HG03432 (cell line): Measurements from ENCODE around the gene SSR4.

Experiments
- ATAC-seq: cut with Tn5 transposase; IDR thresholded peaks from one replicate; pipeline ENCODE4 v1.9.1; 2021; ENCODE audit warnings: mild to moderate bottlenecking, moderate library complexity; ENCODE audit not compliant: unreplicated experiment

Gene SSR4

DNA sequence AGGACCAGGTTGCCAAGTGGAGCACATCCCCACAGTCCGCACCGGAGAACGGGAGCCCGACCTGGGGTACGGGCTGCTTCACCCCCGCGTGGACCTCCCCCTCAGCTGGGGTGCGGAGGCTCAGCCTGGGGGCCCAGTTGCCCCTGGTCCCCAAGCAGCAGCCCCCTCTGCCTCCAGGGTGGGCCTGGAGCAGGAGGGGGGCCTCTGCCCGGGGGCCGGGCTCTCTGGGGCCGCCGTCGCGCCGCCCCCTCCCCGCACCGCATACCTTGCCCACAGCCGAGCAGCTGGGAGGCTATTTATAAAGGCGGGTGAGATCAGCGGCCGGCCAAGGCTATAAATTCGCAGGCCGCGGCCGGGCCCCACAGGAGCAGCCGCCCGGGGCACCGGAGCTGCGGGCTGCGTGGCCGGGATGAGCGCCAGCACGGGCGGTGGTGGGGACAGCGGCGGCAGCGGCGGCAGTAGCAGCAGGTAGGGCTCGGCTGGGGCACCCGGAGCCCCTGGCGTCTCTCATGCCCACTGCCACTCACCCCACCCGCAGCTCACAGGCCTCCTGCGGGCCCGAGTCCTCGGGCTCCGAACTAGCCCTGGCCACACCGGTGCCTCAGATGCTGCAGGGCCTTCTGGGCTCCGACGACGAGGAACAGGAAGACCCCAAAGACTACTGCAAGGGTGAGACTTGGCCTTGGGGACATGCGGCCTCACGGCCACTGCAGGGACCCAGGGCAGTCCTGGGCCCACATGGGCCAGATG lies 13.6 kb upstream of the SSR4 start, which contains the start of gene SRPK3:
Gene SRPK3, plus strand, starts transcription at position 364 of the 750 bp plus-strand sequence. Its CDS starts 46 bp downstream, at position 410.
- ATAC-seq = no peak

DNA sequence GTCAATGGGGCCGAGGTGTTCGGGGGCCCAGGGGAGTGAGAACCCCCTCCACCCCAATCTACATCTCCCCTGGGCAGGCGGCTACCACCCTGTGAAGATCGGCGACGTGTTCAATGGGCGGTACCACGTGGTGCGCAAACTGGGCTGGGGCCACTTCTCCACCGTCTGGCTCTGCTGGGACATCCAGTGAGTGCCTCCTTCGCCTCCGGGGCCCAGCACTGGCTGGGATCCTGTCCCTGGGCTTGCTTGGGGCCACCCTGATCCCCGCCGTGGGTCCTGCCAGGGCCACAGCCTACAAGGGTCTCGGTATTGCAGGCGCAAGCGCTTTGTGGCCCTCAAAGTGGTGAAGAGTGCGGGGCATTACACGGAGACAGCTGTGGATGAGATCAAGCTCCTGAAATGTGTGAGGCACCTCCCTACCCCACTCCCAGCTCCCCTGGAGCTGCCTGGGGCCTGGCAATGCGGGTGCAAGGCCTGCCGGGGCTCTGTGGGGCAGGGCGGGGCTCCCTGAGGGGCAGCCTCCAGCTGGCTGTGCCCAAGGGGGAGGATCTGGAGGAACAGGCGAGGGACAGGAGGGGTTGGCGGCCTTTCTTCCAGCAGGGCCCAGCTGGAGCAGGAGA lies 12.9 kb upstream of the SSR4 start:
- ATAC-seq = no peak

DNA sequence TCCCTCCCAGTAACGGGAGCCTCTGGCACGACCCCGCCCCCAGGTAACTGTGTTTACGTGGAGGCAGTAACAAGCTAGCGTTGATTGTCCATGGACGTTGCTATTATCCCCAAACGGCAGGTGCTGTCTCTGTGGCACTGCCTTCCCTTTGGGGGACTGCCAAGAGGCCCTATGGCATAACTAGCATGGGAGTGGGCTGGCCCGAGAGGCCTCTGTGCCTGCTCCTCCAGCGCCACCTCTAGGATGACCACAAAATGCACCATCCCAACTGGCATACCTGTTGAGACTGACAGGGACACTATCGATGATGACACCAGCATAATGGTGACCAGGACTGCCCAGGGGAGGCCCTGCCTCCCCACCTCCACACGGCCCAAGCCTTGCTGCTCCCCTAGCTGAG lies 12.2 kb upstream of the SSR4 start:
- no peak for ATAC-seq

DNA sequence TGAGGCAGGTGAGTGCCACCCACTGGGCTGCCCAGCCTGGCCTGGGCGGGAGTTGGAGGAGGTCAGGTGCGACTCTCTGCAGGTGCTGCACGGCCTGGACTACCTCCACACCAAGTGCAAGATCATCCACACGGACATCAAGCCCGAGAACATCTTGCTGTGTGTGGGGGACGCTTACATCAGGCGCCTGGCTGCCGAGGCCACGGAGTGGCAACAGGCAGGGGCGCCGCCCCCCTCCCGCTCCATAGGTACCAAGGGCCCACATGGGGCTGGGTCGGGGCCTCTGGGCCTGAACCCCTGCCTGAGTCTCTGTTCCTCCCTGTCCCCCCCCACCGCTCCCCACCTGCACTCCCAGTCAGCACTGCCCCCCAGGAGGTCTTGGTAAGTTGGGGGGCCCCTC lies 11.6 kb upstream of the SSR4 start:
- no peak for ATAC-seq

DNA sequence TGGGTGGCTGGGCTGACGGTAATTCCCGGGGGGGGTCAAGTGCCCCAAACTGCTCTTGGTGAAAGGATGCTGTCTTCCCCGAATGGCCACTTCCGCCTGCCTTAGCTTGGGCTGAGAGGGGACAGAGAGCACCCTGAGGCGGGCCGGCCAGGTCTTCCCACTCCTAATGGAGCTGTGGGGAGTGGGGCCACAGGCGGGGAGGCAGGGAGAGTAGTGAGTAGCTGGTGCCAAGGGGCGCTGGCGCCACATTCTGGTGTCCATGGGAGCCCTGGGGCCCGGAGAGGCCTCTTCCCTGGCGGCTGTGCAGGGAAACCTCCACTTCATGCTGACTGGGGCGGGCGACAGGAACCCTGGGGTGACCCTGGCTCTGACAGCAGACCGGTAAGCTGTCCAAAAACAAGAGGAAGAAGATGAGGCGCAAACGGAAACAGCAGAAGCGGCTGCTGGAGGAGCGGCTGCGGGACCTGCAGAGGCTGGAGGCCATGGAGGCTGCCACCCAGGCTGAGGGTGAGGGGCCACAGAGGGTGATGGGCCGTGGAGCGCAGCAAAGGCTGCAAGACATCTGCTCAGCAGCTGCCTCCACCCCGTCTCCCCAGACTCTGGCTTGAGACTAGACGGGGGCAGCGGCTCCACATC lies 11.0 kb upstream of the SSR4 start:
- ATAC-seq = no peak

DNA sequence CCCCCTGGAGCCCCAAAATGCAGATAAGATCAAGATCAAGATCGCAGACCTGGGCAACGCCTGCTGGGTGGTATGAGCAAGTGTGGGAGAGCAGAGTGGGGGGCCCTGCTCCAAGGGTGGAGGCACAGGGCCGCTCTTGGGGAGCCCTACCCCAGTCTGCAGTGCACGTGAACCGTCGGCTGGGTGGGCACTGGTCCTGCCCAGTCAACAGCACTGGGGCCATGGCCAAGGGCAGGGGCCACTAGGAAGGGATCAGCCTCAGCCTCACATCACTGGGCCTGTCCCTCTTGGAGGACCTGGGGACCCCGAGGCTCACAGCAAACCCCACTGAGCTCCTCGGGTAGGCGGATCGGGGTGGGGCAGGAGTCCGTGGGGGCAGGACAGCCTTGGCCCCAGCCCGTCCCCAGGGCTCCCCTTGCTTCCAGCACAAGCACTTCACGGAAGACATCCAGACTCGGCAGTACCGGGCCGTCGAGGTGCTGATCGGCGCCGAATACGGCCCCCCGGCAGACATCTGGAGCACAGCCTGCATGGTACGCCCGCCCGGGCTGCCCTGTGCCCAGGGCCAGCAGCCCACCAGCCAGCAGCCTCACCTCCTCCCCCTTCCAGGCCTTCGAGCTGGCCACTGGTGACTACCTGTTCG lies 10.0 kb upstream of the SSR4 start:
- no peak for ATAC-seq

DNA sequence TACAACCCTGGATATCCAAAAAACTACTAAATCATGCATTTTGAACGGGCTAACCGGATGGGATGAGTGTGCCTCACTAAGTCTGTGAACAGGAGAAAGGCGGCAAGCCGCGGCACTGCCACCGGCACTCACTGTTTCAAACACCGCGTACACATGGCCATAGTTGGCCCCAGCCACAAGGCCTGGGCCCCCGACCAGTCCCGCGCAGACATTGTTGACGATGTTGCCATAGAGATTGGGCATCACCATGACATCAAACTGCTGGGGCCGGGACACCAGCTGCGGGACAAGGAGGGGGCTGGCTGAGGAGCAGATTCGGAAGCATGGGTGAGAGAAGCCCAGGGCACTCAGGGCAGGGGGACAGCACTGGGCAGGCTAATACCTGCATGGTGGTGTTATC lies 7.8 kb upstream of the SSR4 start:
- ATAC-seq = no peak

DNA sequence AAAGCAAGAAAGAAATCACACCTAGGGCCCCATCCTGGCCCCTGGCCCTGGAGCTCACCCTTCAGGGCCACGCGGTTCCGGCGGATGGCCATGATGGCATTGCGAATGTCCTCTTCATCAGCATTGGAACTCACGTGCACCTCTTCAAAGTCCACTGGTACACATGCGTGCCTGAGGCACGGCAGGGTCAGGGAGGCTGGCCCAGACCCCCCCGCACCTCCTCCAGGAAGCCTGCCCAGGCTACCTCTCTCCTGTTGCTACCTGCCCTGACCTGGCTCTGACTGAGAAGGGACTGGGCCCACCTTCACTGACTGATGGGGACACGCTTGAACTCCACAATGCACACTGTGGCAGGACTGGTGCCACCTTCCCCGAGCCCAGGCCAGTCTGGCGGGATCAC lies 4.8 kb upstream of the SSR4 start:
- ATAC-seq = no peak

DNA sequence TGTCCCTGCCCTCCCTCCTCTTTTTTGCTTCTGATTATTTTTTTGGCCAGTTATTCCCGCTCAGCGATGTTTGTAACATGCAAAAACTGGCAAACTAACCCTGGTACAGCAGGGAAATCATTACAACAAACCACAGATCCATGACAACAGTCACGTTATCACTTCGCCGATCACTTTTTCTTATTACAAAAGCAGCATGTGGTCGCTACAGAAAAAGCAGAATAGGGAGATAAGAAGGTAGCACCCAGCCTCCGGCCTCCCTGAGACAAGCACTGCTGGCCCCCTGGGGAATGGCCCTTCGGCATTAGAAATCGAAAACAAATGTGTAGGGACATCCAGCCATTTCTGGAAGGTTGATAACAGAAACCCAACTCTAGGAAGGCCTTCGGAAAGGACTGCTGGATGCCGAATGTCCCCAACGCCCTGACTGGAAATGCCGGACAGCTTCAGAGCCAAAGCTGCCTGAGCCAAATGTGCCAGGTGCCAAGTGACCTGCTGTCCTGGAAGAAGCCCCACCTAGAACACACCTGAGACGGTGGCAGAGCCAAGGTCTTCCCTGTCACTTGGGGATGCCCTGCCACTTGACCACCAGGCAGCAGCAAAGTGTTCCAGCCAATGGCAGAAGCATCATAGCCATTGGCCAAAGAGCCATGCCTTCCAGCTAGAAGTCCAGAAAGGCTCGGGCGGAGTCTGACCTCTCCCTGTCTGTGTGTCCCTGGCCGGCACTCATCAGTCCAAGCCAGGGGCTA lies 3.2 kb upstream of the SSR4 start:
- ATAC-seq = no peak

DNA sequence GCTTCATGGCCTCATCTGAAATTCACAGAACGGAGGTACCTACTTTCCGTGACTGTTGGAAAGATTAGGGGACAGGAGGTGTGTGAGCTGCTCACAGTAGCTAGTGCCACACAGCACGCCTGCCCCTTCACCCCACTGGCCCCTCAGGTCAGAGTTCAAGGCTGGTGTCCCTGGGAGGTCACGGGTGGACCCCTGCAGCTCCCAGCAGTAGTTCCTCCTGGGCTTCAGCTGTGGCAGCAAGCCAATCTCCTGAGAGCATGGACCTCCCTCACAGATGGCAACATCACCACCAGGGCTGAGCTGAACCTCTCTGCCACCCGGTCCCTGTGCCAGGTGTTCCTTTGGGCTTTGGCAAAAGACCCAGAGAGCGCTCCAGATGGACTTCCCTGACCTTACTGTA lies 2.1 kb upstream of the SSR4 start:
- no peak for ATAC-seq

DNA sequence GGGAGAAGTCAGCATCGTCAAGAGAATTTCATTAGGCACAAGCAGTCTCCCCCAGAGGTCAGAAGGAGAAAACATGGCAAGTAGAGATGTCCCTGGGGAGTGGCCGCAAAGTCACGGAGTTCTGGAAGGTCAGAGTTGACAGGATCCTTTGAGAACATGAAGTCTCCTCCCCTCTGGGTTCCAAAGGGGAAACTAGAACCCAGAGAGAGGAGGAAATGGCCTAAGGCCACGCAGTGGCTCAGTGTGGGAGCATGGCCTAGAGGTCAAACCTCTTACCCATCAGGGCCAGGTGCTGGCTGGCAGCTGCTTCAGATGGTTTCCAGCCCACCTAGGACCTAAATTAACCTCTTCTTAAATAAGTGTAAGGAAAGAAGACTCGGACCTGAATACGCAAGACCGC lies 1.2 kb upstream of the SSR4 start:
- no peak for ATAC-seq

DNA sequence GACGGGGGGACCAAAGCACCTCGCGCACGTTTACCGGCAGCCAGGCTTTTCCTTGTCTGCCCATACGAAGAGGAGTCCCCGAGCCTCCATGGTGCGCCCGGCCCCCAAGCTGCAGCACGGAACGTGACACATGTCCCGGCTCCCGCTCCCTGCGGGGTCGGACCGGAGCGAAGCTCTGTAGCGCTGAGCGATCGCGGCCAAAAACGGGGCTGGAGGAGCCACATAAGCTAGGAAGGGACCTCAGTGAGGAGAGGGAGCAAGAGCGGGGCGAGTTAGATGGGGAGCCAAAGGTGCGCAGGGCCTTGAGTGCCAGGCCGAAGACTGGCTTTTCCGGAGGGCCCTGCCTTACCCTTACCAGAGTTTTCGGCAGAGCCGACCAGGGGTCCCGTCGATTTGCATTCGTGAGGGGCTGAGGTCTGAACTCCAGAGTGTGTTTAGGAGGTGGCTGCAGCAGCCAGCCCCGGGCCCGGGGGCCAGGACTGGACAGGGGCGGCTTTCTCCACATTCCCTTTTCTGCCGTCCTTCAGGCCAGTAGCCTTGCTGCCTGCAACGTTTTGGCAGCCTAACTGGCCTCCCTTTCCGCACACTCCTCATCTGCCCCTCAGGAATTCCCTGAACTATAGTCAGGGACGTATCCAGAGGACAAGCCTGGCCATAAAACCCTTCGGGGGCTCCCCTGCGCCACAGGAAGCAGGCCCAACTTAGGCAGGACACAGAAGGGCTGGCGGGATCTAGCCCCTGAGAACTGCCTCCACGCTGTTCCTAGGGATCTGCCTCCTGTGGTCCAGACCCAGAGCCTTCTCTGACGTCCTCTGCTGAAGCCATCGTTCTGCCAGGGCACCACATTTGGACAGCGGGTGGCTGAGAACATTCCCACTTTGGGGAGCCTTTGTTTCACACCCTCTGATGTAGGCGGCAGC lies 689 bp downstream of the SSR4 start:
- ATAC-seq = no peak

DNA sequence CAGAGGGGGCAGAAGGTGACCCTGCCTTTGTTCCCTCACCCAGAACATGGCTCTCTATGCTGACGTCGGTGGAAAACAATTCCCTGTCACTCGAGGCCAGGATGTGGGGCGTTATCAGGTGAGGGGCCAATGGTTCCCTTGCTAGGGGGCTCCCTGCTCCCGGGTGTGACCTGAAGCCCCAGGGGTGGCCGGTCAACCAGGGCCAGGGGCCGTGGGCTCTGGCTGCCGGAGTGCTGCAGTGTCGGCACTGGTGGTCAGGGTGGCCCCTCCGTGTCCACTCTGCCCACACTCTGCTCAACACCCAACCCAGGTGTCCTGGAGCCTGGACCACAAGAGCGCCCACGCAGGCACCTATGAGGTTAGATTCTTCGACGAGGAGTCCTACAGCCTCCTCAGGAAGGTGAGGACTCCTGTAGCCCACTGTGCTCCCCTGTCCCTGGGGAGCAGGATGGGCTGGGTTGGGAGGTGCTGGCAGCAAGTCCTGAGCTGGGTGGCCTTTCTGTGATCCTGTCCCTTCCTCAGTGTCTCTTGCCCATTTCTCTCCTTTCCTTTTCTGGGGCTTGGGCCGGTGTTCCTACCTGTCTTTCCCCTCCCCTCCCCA lies 3.0 kb downstream of the SSR4 start:
- no peak for ATAC-seq

DNA sequence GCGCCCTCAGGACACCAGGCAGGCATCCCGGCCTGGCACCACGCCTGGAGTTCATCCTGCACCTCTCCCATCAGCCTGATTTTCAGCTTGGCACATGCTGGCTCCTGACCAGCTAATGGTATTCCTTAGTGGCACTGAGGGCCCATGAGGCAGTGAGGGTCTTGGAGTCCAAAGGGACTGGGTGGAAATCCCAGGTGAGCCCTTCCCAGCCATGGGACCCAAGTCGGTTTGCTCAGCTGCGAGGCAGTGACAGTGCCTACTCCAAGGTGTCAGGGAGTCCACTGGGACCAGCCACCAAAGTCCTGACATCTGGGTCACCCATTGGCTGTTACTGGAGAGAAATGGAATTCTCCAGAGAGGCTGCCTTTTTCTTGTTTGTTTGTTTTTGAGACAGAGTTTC lies 4.9 kb downstream of the SSR4 start:
- ATAC-seq = no peak

DNA sequence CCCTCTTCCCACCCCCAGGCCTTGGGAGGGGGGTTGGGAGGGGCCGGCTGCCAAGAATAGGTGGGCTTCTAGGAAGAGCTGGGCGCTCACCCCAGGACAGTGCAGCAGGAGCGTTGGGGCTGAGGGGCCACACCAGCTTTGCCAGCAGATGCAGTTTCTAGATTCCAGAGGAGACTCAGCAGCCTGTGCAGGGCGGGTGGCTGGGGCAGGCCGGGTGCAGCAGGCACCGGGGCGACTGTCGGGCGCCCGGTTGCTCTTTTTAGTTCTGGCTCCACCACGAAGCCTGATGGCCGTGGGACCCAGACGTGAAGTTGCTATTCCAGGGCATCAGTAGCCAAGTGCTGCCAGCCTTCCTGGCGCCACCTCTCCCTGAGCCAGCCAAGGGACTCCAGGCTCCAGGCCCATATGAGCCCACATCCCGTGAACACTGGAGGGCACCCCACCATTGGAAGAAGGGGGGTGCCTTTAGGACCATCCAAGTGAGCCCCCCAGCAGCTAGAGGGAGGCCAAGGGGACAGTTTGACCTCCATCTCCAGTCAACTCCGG lies 5.8 kb downstream of the SSR4 start:
- no peak for ATAC-seq

DNA sequence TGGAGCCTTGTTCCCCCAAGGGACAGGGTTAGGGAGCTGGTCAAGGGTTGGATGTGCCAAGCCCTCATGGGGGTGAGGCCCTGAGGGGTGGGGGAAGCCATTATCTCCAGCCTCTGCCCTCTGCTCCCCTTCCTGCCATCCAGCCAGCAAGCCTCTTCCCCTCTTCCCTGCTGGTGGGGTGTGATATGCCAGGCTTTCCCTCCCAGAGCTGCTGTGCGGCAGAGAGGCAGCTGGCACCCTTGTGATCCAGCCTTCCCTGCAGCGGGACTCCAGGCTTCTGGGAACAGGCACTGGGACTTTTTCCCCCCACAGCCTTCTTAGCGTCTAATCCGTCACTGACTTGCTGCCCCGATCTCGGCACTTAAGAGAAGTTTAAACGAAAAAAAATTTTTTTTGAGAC lies 6.3 kb downstream of the SSR4 start:
- no peak for ATAC-seq

DNA sequence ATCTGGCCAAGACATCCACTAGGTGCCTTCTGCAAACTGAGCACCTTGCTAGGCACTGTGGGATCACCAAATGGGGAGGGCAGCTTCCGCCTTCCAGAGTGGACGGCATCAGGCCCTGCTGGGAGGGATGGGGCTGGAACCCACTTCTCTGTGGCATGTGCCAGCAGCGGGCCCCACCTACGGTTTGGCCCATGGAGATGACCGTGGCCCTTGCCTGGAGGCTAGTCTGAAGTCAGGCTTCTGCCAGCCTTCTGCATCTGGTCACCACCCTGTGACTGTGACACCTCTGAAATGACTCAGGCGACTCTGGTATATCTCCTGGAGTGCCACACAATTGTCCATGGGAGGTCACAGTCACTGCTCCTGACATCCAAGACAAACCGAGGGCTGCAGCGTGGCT lies 7.2 kb downstream of the SSR4 start:
- no peak for ATAC-seq

DNA sequence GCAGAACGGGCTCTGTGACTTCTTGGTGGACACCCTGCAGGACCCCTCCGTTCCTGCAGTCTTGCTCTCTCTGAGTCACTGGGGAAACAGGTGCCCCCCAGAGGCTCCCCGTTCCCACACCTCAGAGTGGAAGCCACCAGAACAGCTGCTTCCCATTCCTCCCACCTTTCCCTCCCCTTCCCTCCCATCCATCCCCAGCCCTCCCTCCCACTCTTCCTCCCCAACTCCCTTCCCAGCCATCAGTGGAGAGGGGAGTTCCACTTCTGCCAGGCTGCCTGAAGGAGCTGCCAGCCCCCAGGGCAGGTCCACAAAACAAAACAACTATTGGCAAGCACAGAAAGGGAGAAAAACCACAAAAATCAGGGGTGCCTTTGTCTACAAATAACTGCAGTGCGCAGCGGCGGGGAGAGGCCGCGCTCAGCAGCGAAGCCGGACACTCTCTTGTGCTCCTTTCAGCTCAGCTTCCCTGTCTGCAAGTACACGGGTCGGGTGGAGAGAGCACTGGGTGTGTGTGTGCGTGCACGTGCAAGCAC lies 8.1 kb downstream of the SSR4 start:
- no peak for ATAC-seq
